CD8-positive, alpha-beta memory T cell (primary cell): ENCODE data around the gene SPATS2L. TPM values are rescaled to one million over a fixed set of nuclear protein-coding genes. Genes with fewer than 3 reads are reported as not detected.

Source experiments
- CTCF ChIA-PET: fragments of 350-600 bp; sonication (Branson Sonifier 250); formaldehyde crosslinking; loops from one replicate; lab custom pipeline; 2021; ENCODE audit warnings: antibody characterized with exemption; lab: Charles Lee
- POLR2A ChIA-PET: fragments of 350-600 bp; sonication (Branson Sonifier 250); formaldehyde crosslinking; loops from one replicate; lab custom pipeline; 2021; ENCODE audit warnings: antibody characterized with exemption; lab: Charles Lee
- DNase-seq, 5 donors: peaks; one replicate each; pipeline versions ENCODE4 v3.0.0 to v3.0.0-alpha.2; 2020 to 2022; ENCODE audit warnings: mixed read lengths in 1 of 5
- H3K27ac ChIP-seq: one replicate; pipeline ENCODE4 v1.7.0; 2013; ENCODE audit warnings: low read depth, mild to moderate bottlenecking, low read length, moderate library complexity
- H3K27me3 ChIP-seq: 2 replicates; pipeline ENCODE4 v1.7.0; 2013; ENCODE audit warnings: low read length, mild to moderate bottlenecking; ENCODE audit not compliant: insufficient read depth, poor library complexity, severe bottlenecking
- H3K36me3 ChIP-seq: 2 replicates; pipeline ENCODE4 v1.7.0; 2013; ENCODE audit warnings: mild to moderate bottlenecking, low read length, moderate library complexity; ENCODE audit not compliant: insufficient read depth
- H3K4me1 ChIP-seq: 2 replicates; pipeline ENCODE4 v1.7.0; 2013; ENCODE audit warnings: mild to moderate bottlenecking, low read length, moderate library complexity; ENCODE audit not compliant: insufficient read depth
- H3K4me3 ChIP-seq: 2 replicates; pipeline ENCODE4 v1.7.0; 2013; ENCODE audit warnings: mild to moderate bottlenecking, low read length
- H3K9me3 ChIP-seq: 2 replicates; pipeline ENCODE4 v1.7.0; 2013; ENCODE audit warnings: mild to moderate bottlenecking, low read length
- H3K27ac Mint-ChIP-seq, 8 donors: one replicate each; pipeline ENCODE4 v1.8.0; 2020 to 2021; ENCODE audit warnings: mixed read lengths in 8 of 8, mild to moderate bottlenecking in 6 of 8, inconsistent platforms in 3 of 8, moderate library complexity in 3 of 8
- H3K27me3 Mint-ChIP-seq, 2 donors: one replicate each; pipeline ENCODE4 v1.8.0; 2020 to 2021; ENCODE audit warnings: mixed read lengths in 2 of 2, mild to moderate bottlenecking in 1 of 2, moderate library complexity in 1 of 2
- H3K36me3 Mint-ChIP-seq, 3 donors: one replicate each; pipeline ENCODE4 v1.8.0; 2020 to 2021; ENCODE audit warnings: mixed read lengths in 3 of 3, inconsistent platforms in 1 of 3, mild to moderate bottlenecking in 1 of 3
- H3K4me1 Mint-ChIP-seq, 3 donors: one replicate each; pipeline ENCODE4 v1.8.0; 2020 to 2021; ENCODE audit warnings: mixed read lengths in 3 of 3, inconsistent platforms in 1 of 3, mild to moderate bottlenecking in 1 of 3
- H3K4me3 Mint-ChIP-seq, 7 donors: one replicate each; pipeline ENCODE4 v1.8.0; 2020 to 2021; ENCODE audit warnings: mixed read lengths in 7 of 7, mild to moderate bottlenecking in 6 of 7, moderate library complexity in 4 of 7, inconsistent platforms in 2 of 7
- H3K9me3 Mint-ChIP-seq, 5 donors: one replicate each; pipeline ENCODE4 v1.8.0; 2020 to 2022; ENCODE audit warnings: mixed read lengths in 5 of 5, mild to moderate bottlenecking in 3 of 5, moderate library complexity in 2 of 5, inconsistent platforms in 1 of 5
- polyA plus RNA-seq: library from polyadenylated mRNA; unstranded; fragments of 300-500 nt; fragmentation: Illumina TruSeq; gene quantifications from one replicate; pipeline ENCODE4 v1.2.3, GENCODE V29; 2021
- total RNA-seq, 2 experiments: library from RNA; stranded (reverse); gene quantifications; one replicate each; pipeline ENCODE4 v1.2.3, GENCODE V29; 2021

SPATS2L gene
- total and polyA plus RNA-seq, 3 experiments from 2014 or later, result 11.3 to 22.2 (median 21.8) TPM

DNA sequence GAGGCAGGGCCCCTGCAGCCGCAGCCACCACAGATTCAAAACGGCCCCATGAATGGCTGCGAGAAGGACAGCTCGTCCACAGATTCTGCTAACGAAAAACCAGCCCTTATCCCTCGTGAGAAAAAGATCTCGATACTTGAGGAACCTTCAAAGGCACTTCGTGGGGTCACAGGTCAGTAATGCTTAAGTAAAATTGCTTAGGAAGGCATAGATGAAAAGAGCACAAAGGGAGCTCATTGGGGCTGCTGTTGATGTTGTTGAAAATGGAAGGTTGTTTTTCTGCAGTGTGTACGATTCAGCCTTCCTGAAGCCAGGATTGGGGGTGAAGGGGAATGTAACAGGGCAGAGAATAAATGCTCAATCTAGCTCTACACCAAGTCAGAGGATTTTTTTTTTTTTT is 112.8 kb downstream of the SPATS2L start:
- H3K27ac Mint-ChIP-seq, result peak overlapping the region in 1 of 8 donors; percentile 8
- peaks cover 0 to 6% (median 3%) of the 10 kb centered on the region in 3 donors for H3K4me1 Mint-ChIP-seq
- no peak for DNase-seq
- no peaks in the 10 kb centered on the region for H3K4me1 ChIP-seq
- no peak overlapping the region for H3K4me3 ChIP-seq
- peaks cover 1 to 9% (median 1%) of the 10 kb centered on the region in 3 donors for H3K36me3 Mint-ChIP-seq
- no peaks in the 10 kb centered on the region for H3K27me3 ChIP-seq
- no peak overlapping the region for H3K4me3 Mint-ChIP-seq
- ChIA-PET POLR2A (no interaction called here), CTCF (no interaction called here)
- no peaks in the 10 kb centered on the region for H3K27me3 Mint-ChIP-seq
- H3K9me3 ChIP-seq, result no peaks in the 10 kb centered on the region
- no peaks in the 10 kb centered on the region for H3K36me3 ChIP-seq
- H3K9me3 Mint-ChIP-seq, result no peaks in the 10 kb centered on the region
- H3K27ac ChIP-seq, result no peak overlapping the region

DNA sequence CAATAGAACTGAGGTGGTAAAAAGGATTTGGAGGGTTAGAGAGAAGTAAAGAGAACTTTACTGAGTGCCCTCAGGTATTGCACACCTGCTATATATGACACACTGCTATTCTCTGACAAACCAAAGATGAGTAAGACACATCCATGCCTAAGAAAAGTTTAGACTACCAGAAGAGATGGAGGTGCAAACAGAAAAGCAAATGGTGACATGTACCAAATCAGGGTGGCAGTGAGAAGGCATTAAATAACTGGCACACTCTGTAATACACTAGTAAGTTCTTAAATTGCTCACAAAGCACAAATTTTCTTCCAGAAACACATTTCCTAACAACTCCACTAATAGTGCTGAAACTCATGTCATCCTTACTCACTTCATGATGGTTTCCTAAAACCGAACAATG is 114.8 kb downstream of the SPATS2L start:
- Mint-ChIP-seq H3K27ac (peak overlapping the region in 1 of 8 donors; percentile 18), H3K4me1 (peaks cover 9 to 13% (median 11%) of the 10 kb centered on the region in 3 donors), H3K36me3 (peaks cover 1 to 9% (median 1%) of the 10 kb centered on the region in 3 donors), H3K4me3 (no peak overlapping the region), H3K9me3 (no peaks in the 10 kb centered on the region), H3K27me3 (no peaks in the 10 kb centered on the region)
- Histone ChIP-seq H3K27me3 (no peaks in the 10 kb centered on the region), H3K27ac (no peak overlapping the region), H3K4me3 (no peak overlapping the region), H3K4me1 (no peaks in the 10 kb centered on the region), H3K9me3 (no peaks in the 10 kb centered on the region), H3K36me3 (no peaks in the 10 kb centered on the region)
- DNase-seq, result no peak
- ChIA-PET CTCF (no interaction called here), POLR2A (no interaction called here)

DNA sequence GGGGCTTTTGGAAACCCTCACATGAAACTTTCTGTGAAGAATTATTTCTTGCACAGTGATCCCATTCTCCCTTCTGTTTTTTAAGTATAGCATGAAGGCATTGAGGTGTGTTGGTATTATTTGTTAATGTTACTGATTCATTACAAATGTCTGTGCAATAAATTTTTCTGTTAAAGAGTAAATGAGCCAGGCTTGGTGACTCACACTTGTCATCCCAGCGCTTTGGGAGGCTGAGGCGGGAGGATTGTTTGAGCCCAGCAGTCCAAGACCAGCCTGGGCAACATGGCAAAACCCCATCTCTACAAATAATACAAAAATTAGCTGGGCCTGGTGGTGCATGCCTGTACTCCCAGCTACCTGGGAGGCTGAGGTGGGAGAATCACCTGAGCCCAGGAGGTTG is 115.6 kb downstream of the SPATS2L start:
- Mint-ChIP-seq H3K27ac (no peak overlapping the region), H3K9me3 (no peaks in the 10 kb centered on the region), H3K4me3 (no peak overlapping the region), H3K27me3 (no peaks in the 10 kb centered on the region), H3K36me3 (peaks cover 1 to 9% (median 1%) of the 10 kb centered on the region in 3 donors), H3K4me1 (peaks cover 15 to 18% (median 17%) of the 10 kb centered on the region in 3 donors)
- Histone ChIP-seq H3K27ac (no peak overlapping the region), H3K4me3 (no peak overlapping the region), H3K27me3 (no peaks in the 10 kb centered on the region), H3K9me3 (no peaks in the 10 kb centered on the region), H3K36me3 (no peaks in the 10 kb centered on the region), H3K4me1 (peaks cover 5% of the 10 kb centered on the region)
- ChIA-PET CTCF (no interaction called here), POLR2A (no interaction called here)
- no peak for DNase-seq

- peaks cover 1 to 9% (median 1%) of the 10 kb centered on the region in 3 donors for H3K36me3 Mint-ChIP-seq
Measured at GRCh38 chr2:200422532-200423261, 116.2 kb downstream of the SPATS2L start.

DNA sequence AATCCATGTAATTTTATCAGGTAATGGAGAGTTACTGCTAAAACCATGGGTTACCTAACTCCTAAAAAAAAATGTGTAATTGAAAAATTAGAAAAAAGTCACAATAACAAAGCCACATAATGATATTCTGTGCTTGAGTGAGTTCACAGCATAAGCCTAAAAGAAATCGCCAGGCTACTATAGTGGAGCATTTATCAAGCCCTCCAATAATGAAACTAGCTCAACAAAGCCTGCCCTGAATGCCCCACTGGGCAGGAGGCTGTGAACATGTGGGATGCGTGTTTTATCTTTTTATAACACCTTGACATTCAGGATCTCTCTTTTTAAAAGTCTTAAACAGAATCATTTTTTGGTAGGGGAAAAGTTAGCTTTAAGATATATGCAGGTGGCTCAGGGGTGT is 117.0 kb downstream of the SPATS2L start:
- POLR2A ChIA-PET, result no interaction called here
- peaks cover 1 to 9% (median 1%) of the 10 kb centered on the region in 3 donors for H3K36me3 Mint-ChIP-seq

More at GRCh38 chr2:200422532-200423261, 116.2 kb downstream of the SPATS2L start:
- POLR2A ChIA-PET, result no interaction called here
- no peaks in the 10 kb centered on the region for H3K36me3 ChIP-seq
- peaks cover 5% of the 10 kb centered on the region for H3K4me1 ChIP-seq
- H3K27me3 Mint-ChIP-seq, result no peaks in the 10 kb centered on the region
- no peak overlapping the region for H3K27ac ChIP-seq
- no peak for DNase-seq
- H3K4me3 Mint-ChIP-seq, result no peak overlapping the region
- peaks cover 15 to 18% (median 17%) of the 10 kb centered on the region in 3 donors for H3K4me1 Mint-ChIP-seq
- CTCF ChIA-PET, result no interaction called here
- H3K27ac Mint-ChIP-seq, result peak overlapping the region in 1 of 8 donors; percentile 17
- H3K4me3 ChIP-seq, result no peak overlapping the region
- no peaks in the 10 kb centered on the region for H3K27me3 ChIP-seq
- no peaks in the 10 kb centered on the region for H3K9me3 Mint-ChIP-seq
- H3K9me3 ChIP-seq, result no peaks in the 10 kb centered on the region

GRCh38 chr2:200425026-200425821 is 118.7 kb downstream of the SPATS2L start:
- ChIA-PET CTCF (no interaction called here), POLR2A (no interaction called here)
- DNase-seq, result peak in 1 of 5 donors; percentile 19
- Mint-ChIP-seq H3K4me3 (peak overlapping the region in 2 of 7 donors; percentile 10 to 37), H3K36me3 (no peaks in the 10 kb centered on the region), H3K27me3 (no peaks in the 10 kb centered on the region), H3K27ac (peak overlapping the region in 4 of 8 donors; percentile 45 to 89 (median 52)), H3K9me3 (no peaks in the 10 kb centered on the region), H3K4me1 (peaks cover 15 to 18% (median 17%) of the 10 kb centered on the region in 3 donors)
- Histone ChIP-seq H3K36me3 (no peaks in the 10 kb centered on the region), H3K9me3 (no peaks in the 10 kb centered on the region), H3K27ac (no peak overlapping the region), H3K4me1 (peaks cover 5% of the 10 kb centered on the region), H3K4me3 (no peak overlapping the region), H3K27me3 (no peaks in the 10 kb centered on the region)

More for the DNA sequence above, 117.0 kb downstream of the SPATS2L start:
- CTCF ChIA-PET, result no interaction called here
- Histone ChIP-seq H3K9me3 (no peaks in the 10 kb centered on the region), H3K4me1 (peaks cover 5% of the 10 kb centered on the region), H3K27ac (no peak overlapping the region), H3K27me3 (no peaks in the 10 kb centered on the region), H3K36me3 (no peaks in the 10 kb centered on the region), H3K4me3 (no peak overlapping the region)
- H3K4me1 Mint-ChIP-seq, result peaks cover 15 to 18% (median 17%) of the 10 kb centered on the region in 3 donors
- DNase-seq, result no peak
- H3K4me3 Mint-ChIP-seq, result peak overlapping the region in 3 of 7 donors; percentile 24 to 39 (median 30)
- H3K27me3 Mint-ChIP-seq, result no peaks in the 10 kb centered on the region
- no peaks in the 10 kb centered on the region for H3K9me3 Mint-ChIP-seq
- H3K27ac Mint-ChIP-seq, result peak overlapping the region in 4 of 8 donors; percentile 14 to 69 (median 43)

GRCh38 chr2:200426754-200427153 is 120.3 kb downstream of the SPATS2L start:
- H3K4me3 Mint-ChIP-seq, result no peak overlapping the region
- Histone ChIP-seq H3K27me3 (no peaks in the 10 kb centered on the region), H3K27ac (no peak overlapping the region), H3K4me3 (no peak overlapping the region), H3K9me3 (no peaks in the 10 kb centered on the region), H3K36me3 (no peaks in the 10 kb centered on the region), H3K4me1 (peaks cover 5% of the 10 kb centered on the region)
- H3K27ac Mint-ChIP-seq, result peak overlapping the region in 3 of 8 donors; percentile 17 to 30 (median 20)
- no peaks in the 10 kb centered on the region for H3K9me3 Mint-ChIP-seq
- POLR2A ChIA-PET, result no interaction called here
- no peaks in the 10 kb centered on the region for H3K36me3 Mint-ChIP-seq
- H3K4me1 Mint-ChIP-seq, result peaks cover 15 to 18% (median 17%) of the 10 kb centered on the region in 3 donors
- CTCF ChIA-PET, result no interaction called here
- peak in 1 of 5 donors; percentile 1 for DNase-seq
- no peaks in the 10 kb centered on the region for H3K27me3 Mint-ChIP-seq
